HepG2 (cell line): ENCODE measurements around the gene FGFR3. TPM values are rescaled to one million over a fixed set of nuclear protein-coding genes. Genes with fewer than 3 reads are reported as not detected.

Experiments used
- SIX4 ChIP-seq: sonication (generic); formaldehyde crosslinking; IDR thresholded peaks from 2 replicates; pipeline ENCODE4 v1.4.0; 2020; ENCODE audit warnings: missing genetic modification reagents
- ZNF121 ChIP-seq: sonication (generic); formaldehyde crosslinking; IDR thresholded peaks from 2 replicates; pipeline ENCODE4 v1.5.0; 2020; ENCODE audit warnings: mild to moderate bottlenecking, missing genetic modification reagents
- ZNF652 ChIP-seq: IDR thresholded peaks from 2 replicates; pipeline ENCODE4 v1.6.1; 2016; ENCODE audit warnings: low read depth, borderline replicate concordance
- polyA plus RNA-seq, 8 experiments: library from polyadenylated mRNA; depleted of rRNA in 3 of 8; stranded (reverse) in 7 of 8; unstranded in 1 of 8; fragments of >200 nt; fragmentation: Illumina TruSeq in 4 of 8; extraction: Trizol in 4 of 8; gene quantifications; 2 replicates each; pipeline versions ENCODE4 v1.2.1 to v1.2.3, GENCODE V29; 2011 to 2016; ENCODE audit warnings: low read depth in 4 of 8, missing spikeins in 1 of 8, mixed read lengths in 1 of 8; ENCODE audit not compliant: insufficient read depth in 1 of 8
- total RNA-seq, 5 experiments: library from RNA; depleted of rRNA; stranded (reverse); fragments of >200 nt; fragmentation: Illumina TruSeq; extraction: Trizol; gene quantifications; 2 replicates each; pipeline ENCODE4 v1.2.3, GENCODE V29; 2016; ENCODE audit warnings: low read depth in 1 of 5
- TF ChIP-seq, protein P1 (sequence below): sonication (generic); formaldehyde crosslinking; IDR thresholded peaks from 2 replicates; pipeline ENCODE4 v1.9.0; 2021; ENCODE audit warnings: mild to moderate bottlenecking, missing genetic modification reagents

FGFR3 gene
- total and polyA plus RNA-seq, 2 of the 13 experiments (the other 11 are each of a cell fraction or from before 2014, with no cell fraction given), result 103 to 109 TPM

- TF ChIP-seq, protein P1, sequence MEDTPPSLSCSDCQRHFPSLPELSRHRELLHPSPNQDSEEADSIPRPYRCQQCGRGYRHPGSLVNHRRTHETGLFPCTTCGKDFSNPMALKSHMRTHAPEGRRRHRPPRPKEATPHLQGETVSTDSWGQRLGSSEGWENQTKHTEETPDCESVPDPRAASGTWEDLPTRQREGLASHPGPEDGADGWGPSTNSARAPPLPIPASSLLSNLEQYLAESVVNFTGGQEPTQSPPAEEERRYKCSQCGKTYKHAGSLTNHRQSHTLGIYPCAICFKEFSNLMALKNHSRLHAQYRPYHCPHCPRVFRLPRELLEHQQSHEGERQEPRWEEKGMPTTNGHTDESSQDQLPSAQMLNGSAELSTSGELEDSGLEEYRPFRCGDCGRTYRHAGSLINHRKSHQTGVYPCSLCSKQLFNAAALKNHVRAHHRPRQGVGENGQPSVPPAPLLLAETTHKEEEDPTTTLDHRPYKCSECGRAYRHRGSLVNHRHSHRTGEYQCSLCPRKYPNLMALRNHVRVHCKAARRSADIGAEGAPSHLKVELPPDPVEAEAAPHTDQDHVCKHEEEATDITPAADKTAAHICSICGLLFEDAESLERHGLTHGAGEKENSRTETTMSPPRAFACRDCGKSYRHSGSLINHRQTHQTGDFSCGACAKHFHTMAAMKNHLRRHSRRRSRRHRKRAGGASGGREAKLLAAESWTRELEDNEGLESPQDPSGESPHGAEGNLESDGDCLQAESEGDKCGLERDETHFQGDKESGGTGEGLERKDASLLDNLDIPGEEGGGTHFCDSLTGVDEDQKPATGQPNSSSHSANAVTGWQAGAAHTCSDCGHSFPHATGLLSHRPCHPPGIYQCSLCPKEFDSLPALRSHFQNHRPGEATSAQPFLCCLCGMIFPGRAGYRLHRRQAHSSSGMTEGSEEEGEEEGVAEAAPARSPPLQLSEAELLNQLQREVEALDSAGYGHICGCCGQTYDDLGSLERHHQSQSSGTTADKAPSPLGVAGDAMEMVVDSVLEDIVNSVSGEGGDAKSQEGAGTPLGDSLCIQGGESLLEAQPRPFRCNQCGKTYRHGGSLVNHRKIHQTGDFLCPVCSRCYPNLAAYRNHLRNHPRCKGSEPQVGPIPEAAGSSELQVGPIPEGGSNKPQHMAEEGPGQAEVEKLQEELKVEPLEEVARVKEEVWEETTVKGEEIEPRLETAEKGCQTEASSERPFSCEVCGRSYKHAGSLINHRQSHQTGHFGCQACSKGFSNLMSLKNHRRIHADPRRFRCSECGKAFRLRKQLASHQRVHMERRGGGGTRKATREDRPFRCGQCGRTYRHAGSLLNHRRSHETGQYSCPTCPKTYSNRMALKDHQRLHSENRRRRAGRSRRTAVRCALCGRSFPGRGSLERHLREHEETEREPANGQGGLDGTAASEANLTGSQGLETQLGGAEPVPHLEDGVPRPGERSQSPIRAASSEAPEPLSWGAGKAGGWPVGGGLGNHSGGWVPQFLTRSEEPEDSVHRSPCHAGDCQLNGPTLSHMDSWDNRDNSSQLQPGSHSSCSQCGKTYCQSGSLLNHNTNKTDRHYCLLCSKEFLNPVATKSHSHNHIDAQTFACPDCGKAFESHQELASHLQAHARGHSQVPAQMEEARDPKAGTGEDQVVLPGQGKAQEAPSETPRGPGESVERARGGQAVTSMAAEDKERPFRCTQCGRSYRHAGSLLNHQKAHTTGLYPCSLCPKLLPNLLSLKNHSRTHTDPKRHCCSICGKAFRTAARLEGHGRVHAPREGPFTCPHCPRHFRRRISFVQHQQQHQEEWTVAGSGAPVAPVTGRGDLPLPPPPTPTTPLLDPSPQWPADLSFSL, result no peak
- TF ChIP-seq SIX4, result no peak
- TF ChIP-seq ZNF652, result no peak
- TF ChIP-seq ZNF121, result no peak; the same call in 1 of the 2 replicates
Observed at GRCh38 chr4:1856071-1856942, 63.2 kb downstream of the FGFR3 start, which contains the start of gene LETM1 (continued).
